Lower leg skin (tissue), 3 donors: Measurements from ENCODE around the gene MT1H.

Experiments used
- POLR2A ChIP-seq, 2 donors: fragments of 450-650 bp; IDR thresholded peaks; one replicate each; pipeline ENCODE4 v1.6.1; 2016 to 2017; ENCODE audit warnings: antibody characterized with exemption in 2 of 2, mild to moderate bottlenecking in 1 of 2, moderate library complexity in 1 of 2
- TF ChIP-seq, protein P1 (sequence below), 3 donors: fragments of 450-650 bp; IDR thresholded peaks; one replicate each; pipeline ENCODE4 v1.5.1; 2016; ENCODE audit warnings: antibody characterized with exemption in 3 of 3, mild to moderate bottlenecking in 3 of 3, moderate library complexity in 2 of 3

DNA sequence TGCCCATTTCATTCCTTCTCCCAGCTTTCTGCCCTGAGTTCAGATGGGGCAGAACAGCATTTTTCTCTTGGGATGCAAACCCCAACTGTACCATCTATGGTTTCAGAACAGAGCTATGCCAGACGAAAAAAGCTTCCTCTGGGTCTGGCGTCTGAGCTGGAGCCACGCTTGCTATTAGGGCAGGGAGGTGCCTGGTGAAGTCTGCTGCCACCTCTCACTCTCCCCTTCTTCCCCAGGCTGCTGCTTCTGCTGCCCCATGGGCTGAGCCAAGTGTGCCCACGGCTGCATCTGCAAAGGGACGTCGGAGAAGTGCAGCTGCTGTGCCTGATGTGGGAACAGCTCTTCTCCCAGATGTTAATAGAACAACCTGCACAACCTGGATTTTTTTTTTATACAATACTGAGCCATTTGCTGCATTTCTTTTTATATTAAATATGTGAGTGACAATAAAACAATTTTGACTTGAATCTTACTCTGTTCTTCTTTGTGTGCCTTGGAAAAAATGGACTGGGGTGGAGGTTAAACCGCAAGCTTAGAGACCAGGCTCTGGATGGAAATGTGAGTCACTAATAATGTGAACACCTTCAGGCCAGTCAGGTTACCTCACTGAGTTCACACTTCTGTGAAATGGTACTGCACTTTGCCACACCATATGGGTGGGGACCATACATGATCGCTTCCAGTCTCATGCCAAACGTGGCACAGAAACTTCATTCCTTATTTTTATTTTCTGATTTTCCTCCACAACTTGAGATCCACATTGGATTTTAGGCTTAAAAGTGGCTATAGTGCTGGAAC lies 32.8 kb upstream of the MT1H start:
- TF ChIP-seq, protein P1, sequence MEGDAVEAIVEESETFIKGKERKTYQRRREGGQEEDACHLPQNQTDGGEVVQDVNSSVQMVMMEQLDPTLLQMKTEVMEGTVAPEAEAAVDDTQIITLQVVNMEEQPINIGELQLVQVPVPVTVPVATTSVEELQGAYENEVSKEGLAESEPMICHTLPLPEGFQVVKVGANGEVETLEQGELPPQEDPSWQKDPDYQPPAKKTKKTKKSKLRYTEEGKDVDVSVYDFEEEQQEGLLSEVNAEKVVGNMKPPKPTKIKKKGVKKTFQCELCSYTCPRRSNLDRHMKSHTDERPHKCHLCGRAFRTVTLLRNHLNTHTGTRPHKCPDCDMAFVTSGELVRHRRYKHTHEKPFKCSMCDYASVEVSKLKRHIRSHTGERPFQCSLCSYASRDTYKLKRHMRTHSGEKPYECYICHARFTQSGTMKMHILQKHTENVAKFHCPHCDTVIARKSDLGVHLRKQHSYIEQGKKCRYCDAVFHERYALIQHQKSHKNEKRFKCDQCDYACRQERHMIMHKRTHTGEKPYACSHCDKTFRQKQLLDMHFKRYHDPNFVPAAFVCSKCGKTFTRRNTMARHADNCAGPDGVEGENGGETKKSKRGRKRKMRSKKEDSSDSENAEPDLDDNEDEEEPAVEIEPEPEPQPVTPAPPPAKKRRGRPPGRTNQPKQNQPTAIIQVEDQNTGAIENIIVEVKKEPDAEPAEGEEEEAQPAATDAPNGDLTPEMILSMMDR (IDR thresholded peaks at IDR 0.05), result no peak
- no peak for TF ChIP-seq POLR2A (IDR thresholded peaks at IDR 0.05)
